HG03064 (cell line): ENCODE data around the gene EPHB3.
"Not testable (repeated sequence)": the region's sequence is repeated elsewhere in the genome, so short reads cannot be mapped to it uniquely, and the experiment has no call there.

Source experiments
- ATAC-seq: cut with Tn5 transposase; IDR thresholded peaks from one replicate; pipeline ENCODE4 v1.9.1; 2021; ENCODE audit warnings: low read depth; ENCODE audit not compliant: unreplicated experiment

EPHB3 gene

GRCh38 chr3:184617306-184617705, 55.7 kb downstream of the EPHB3 start:
- ATAC-seq = not testable (repeated sequence)

- no peak for ATAC-seq
Observed at GRCh38 chr3:184618811-184619210, 57.2 kb downstream of the EPHB3 start.

GRCh38 chr3:184619369-184619768, 57.8 kb downstream of the EPHB3 start:
- ATAC-seq = no peak

- no peak for ATAC-seq
Observed at GRCh38 chr3:184619787-184620430, 58.3 kb downstream of the EPHB3 start.

GRCh38 chr3:184620475-184621119, 59.0 kb downstream of the EPHB3 start:
- no peak for ATAC-seq

GRCh38 chr3:184622156-184622555, 60.6 kb downstream of the EPHB3 start:
- not testable (repeated sequence) for ATAC-seq

- ATAC-seq = no peak
Observed at GRCh38 chr3:184626923-184627322, 65.3 kb downstream of the EPHB3 start.

GRCh38 chr3:184629555-184630160, 68.1 kb downstream of the EPHB3 start:
- ATAC-seq = no peak

- no peak for ATAC-seq
Observed at GRCh38 chr3:184630861-184631471, 69.4 kb downstream of the EPHB3 start.

- ATAC-seq = no peak
Observed at GRCh38 chr3:184631472-184631861, 69.9 kb downstream of the EPHB3 start.
